NCI-H128 (cell line): ENCODE results near the gene CDT1.

Experiments used
- DNase-seq: peaks from one replicate; lab custom pipeline; 2025; ENCODE audit not compliant: unreplicated experiment; lab: John Stamatoyannopoulos, UW

Gene CDT1

DNA sequence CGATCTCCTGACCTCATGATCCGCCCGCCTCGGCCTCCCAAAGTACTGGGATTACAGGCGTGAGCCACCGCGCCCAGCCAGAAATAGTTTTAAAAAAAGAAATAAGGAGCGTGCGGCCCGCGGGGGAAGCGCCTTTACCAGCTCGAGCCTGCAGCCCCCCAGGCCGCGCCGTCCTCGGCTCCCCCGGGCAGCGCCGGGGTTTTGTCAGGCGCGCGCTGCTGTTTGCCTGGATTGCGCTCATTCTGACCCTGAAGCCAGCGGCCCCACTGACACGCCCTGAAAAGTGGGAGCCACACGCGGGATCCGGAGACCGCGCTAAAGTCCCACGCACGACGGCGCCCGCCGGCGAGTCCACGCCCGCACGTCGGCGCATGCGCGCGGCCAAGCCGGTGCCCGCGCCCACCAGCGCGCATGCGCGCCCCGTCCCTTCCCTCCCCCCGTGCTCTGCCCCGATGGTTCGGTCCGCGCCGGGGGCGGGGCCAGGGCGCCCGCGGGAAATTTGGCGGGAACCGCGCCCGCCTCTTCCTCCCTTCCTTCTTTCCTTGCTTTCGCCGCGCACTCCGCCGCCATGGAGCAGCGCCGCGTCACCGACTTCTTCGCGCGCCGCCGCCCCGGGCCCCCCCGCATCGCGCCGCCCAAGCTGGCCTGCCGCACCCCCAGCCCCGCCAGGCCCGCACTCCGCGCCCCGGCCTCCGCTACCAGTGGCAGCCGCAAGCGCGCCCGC lies at the start of gene CDT1:
CDT1 (plus strand) TSS at position 526 of the 724 bp plus-strand sequence; CDS start at position 569, 43 bp downstream.
- DNase-seq = peak; percentile 17

DNA sequence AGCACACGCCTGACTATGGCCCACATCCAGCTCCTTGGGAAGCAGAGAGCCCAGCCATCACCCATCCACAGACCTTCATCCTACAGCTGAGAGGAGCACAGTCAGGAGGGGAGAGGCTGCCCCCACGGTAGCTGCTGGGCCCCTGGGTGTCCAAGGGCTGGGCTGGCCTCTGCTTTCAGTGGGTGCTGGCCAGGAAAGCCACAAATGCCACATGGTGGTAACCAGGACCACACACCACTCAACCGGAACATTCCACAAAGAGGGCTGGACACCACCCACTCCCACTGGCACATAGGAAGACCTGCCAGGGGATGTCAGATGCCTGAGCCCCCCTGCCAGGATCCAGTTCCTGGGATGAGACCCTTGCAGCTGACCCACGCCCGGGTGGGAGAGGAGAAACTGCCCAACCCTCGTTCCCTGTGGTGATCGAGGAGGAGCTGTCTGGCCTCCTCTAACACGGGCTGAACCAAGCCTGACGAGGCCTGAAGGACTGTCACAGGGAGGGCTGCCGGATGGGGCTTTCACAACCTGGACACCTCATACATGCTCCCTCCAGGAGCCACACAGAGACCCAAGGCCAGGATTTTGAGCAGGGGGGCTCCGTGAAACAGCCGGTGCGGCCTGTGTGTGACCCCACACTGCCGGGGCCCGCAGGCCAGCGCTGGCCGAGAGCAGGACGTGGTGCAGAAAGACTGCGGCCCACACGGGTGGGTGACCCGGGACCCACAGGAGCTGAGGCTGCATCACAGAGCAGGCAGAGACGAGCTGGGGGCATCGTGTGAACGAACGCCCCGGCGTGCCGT lies 49.3 kb upstream of the CDT1 start:
- DNase-seq = no peak

- DNase-seq = no peak
Measured at GRCh38 chr16:88754912-88755744, 48.5 kb upstream of the CDT1 start.

GRCh38 chr16:88755745-88756443 lies 47.7 kb upstream of the CDT1 start:
- DNase-seq = no peak

GRCh38 chr16:88758227-88758943 lies 45.2 kb upstream of the CDT1 start:
- no peak for DNase-seq

GRCh38 chr16:88758944-88759244 lies 44.7 kb upstream of the CDT1 start:
- no peak for DNase-seq

DNA sequence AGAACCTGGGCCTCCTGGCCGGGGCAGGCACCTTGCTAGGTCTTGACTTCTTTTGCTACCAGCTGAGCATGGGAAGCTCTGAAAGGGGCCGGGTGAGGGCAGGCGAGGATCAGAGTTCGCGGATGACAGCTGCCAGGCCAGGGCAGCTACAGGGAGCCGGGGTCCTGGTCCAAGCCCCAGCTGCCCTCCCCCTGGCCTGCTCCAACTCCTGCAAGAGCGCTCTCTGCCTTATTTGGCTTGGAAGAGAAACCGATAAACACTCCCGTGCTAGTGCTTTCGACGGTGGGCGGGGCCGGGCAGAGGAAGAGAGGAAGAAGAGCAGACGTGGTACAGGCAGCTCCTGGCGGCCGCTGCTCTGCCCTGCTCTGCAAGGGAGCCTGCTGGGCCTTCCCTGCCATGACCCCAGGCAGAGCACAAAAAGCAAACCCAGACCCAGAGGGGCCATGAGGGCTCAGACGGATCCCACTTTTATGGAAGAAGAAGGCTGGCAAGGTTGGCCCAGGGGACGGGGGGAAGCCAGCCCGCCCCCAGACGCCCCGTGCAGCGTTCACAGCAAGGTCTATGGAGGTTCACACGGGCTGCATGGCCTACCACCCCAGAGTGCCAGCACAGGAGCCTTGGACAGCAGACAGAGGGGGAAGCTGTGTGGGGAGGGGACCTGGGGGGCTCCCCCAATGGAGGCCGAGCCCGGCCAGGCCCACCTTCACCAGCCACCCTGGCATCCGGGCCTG lies 44.2 kb upstream of the CDT1 start:
- no peak for DNase-seq

DNA sequence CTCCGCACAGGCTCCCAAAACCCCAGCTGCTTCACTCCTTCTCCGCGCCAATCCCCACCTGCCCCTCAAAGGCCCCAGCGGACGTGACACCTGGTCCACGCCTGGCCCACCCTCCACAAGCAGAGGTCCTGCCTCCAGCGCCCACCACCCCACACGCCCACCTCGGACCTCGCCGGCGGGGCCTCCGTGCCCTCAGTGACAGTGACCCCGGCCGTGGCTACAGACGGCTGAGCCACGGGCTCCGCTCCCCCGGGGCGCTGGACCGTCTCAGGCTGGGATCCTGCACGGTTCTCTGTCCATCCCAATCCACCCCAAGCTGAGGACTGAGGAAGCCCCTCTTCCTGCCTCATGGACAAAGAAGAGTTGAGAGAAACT lies 43.6 kb upstream of the CDT1 start:
- DNase-seq = no peak

GRCh38 chr16:88760424-88761142 lies 43.0 kb upstream of the CDT1 start:
- DNase-seq = no peak

DNA sequence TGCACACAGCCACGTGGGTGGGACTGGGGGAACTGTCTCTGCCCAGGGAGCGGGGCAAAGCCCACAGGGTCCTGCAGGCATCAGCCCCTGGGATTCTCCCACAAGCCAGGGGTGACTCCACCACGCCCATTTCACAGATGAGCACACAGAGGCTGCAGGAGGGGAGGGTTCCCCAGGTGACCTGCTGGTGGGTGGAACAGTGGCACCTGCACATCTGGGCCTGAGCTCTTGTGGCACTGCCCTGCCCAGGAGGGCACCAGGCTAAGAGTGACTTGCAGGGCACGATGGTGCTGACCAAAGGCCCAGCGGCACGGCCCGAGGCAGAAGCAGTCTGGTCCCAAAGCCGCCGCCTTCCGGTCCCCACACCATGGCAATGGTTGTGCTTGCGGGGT lies 42.5 kb upstream of the CDT1 start:
- DNase-seq = no peak

- DNase-seq = no peak
Measured at GRCh38 chr16:88761830-88762229, 41.8 kb upstream of the CDT1 start.

GRCh38 chr16:88762258-88762870 lies 41.2 kb upstream of the CDT1 start:
- DNase-seq = no peak

GRCh38 chr16:88762941-88763340 lies 40.6 kb upstream of the CDT1 start:
- DNase-seq = no peak

DNA sequence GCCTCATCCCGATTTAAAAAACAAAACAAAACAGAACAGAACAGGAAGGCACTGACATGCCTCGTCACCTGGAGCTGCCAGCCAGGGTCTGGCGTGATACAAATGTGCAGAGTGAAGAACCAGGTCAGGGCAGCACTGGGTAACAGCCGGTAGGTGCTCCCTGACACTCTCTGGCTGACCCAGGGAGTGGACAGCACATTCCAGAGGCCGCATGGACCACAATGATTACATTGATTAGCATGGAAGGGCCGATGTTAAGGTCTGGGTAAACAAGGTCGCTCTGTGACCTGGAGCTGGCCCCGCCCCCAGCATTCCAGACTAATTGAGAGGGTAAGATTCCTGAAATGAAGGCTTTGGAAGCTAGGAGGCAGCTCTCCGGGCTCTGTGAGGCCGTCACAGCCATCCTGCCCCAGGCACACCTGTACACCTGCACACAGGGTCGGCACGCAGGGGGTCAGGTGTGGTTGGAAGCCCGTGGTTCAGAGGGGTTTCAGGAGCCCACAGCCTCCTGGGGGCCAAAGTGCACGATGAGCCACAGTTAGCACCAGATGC lies 40.0 kb upstream of the CDT1 start:
- DNase-seq = no peak

DNA sequence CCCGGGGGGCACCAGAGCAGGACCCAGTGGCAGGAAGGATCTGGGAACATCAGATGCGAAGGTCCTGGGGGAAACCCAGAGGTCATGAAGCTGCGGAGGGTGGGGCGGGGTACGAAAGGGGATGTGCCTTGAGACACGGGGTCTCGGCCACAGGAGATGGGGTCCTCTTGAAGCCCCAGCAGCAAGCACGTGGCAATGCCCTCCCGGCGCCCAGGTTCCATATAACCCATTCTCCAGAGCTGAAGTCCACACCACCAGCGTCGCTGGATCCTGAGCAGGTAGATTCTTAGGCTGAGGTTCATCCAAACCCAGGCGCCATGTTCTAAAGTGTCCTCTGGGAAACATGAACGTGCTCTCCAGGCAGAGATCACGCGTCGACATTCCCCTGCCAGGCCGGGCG lies 39.5 kb upstream of the CDT1 start:
- no peak for DNase-seq

DNA sequence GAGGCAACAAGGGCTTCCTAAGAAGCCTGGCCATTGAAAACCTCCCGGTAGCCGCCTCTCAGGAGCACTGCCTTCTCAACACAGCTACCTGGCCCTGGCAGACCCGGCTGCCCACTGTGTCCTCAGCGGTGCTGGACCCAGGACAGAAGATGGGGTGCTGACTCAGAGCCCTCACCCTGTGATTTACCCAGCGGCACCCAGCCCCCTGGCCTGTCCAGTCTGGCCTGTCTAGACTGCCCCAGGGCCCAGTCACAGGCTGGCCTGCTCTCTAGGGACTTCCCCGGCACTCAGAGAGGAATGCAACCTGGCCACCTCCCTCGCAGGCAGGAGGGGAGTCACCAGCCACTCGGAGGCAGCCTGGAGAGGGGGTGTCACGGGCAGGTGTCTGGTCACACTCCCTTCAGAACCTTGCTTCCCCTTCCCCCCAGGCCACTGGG lies 38.7 kb upstream of the CDT1 start:
- DNase-seq = no peak

GRCh38 chr16:88766975-88767374 lies 36.6 kb upstream of the CDT1 start:
- DNase-seq = no peak

DNA sequence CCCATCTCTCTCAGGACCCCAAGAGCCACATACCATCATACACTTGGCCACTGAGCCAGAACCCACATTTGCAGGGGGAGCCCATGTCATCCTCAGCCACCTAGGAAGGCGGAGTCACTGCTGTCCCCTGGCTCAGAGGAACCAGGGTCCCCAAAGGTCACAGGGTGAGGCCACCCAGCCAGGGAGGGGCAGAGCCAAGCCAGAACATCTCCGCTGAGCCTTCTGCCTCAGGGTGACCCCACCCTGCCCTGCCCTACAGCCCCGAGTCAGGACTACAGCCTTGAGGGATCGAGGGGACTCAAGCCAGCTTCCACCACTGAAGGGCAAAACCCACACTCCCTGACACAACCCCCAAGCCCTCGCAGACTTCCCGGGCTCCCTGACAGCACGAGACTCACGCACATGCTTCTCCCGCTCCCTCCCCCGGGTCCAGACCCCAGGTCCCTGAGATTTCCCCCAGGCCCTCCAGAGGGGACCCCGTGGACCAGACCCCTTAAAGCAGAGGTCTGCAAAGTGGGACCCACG lies 36.0 kb upstream of the CDT1 start:
- no peak for DNase-seq
